Endothelial cell of hepatic sinusoid (primary cell): ENCODE data around the gene DCXR.

ENCODE experiments used
- in situ Hi-C: cut with HindIII; loops from 2 replicates; pipeline ENCODE4 v1.10.0; 2017; ENCODE audit warnings: low sequenced_read_pairs

DCXR gene

GRCh38 chr17:82025401-82026107 is 11.9 kb downstream of the DCXR start:
- in situ Hi-C loops: no loop called here

GRCh38 chr17:82024859-82025258 is 12.6 kb downstream of the DCXR start:
- in situ Hi-C loops: no loop called here

GRCh38 chr17:82023447-82024241 is 13.9 kb downstream of the DCXR start:
- in situ Hi-C loops: no loop called here

GRCh38 chr17:82022981-82023446 is 14.5 kb downstream of the DCXR start, which contains the start of gene LRRC45:
Gene LRRC45, plus strand, starts transcription at chr17:82023305. Its CDS starts 339 bp downstream, at chr17:82023644.
- in situ Hi-C loops: no loop called here

GRCh38 chr17:82022310-82022980 is 15.1 kb downstream of the DCXR start, which contains the start of gene CENPX:
Gene CENPX, minus strand, starts transcription at chr17:82022878. Its CDS starts 17 bp downstream, at chr17:82022861.
- in situ Hi-C loops: no loop called here

GRCh38 chr17:82021900-82022309 is 15.6 kb downstream of the DCXR start:
- in situ Hi-C loops: no loop called here

GRCh38 chr17:82021107-82021899 is 16.2 kb downstream of the DCXR start:
- in situ Hi-C loops: no loop called here

- in situ Hi-C loops: no loop called here
These were observed 16.9 kb downstream of the DCXR start for GRCh38 chr17:82020572-82021106.

- in situ Hi-C loops: loop anchor here (10.0 kb wide), 1 partner anchor 395 kb away; the partner anchor contains the start of genes HEXD and OGFOD3
These were observed 17.6 kb downstream of the DCXR start for GRCh38 chr17:82019690-82020571.

GRCh38 chr17:82018989-82019689 is 18.4 kb downstream of the DCXR start:
- in situ Hi-C loops: loop anchor here (10.0 kb wide), 1 partner anchor 396 kb away; the partner anchor contains the start of genes HEXD and OGFOD3

- in situ Hi-C loops: loop anchor here (10.0 kb wide), 1 partner anchor 396 kb away; the partner anchor contains the start of genes HEXD and OGFOD3
These were observed 19.1 kb downstream of the DCXR start for GRCh38 chr17:82018152-82018988.

- in situ Hi-C loops: loop anchor here (10.0 kb wide), 1 partner anchor 397 kb away; the partner anchor contains the start of genes HEXD and OGFOD3
These were observed 19.8 kb downstream of the DCXR start for GRCh38 chr17:82017612-82018151.

- in situ Hi-C loops: loop anchor here (10.0 kb wide), 1 partner anchor 398 kb away; the partner anchor contains the start of genes HEXD and OGFOD3
These were observed 20.5 kb downstream of the DCXR start for GRCh38 chr17:82016875-82017459.

GRCh38 chr17:82016061-82016874 is 21.2 kb downstream of the DCXR start:
- in situ Hi-C loops: loop anchor here (10.0 kb wide), 1 partner anchor 399 kb away; the partner anchor contains the start of genes HEXD and OGFOD3

GRCh38 chr17:82015311-82015971 is 22.1 kb downstream of the DCXR start:
- in situ Hi-C loops: loop anchor here (10.0 kb wide), 1 partner anchor 399 kb away; the partner anchor contains the start of genes HEXD and OGFOD3
